CD4-positive, alpha-beta T cell treated with Interleukin-21 for 1 hour (primary cell): ENCODE measurements around the gene GLO1.
A peak's percentile ranks its signal among the peaks of the same experiment; 100 is the strongest.

Experiments used
- DNase-seq: peaks from one replicate; pipeline ENCODE4 v3.0.0-alpha.2; 2020

GLO1 gene

DNA sequence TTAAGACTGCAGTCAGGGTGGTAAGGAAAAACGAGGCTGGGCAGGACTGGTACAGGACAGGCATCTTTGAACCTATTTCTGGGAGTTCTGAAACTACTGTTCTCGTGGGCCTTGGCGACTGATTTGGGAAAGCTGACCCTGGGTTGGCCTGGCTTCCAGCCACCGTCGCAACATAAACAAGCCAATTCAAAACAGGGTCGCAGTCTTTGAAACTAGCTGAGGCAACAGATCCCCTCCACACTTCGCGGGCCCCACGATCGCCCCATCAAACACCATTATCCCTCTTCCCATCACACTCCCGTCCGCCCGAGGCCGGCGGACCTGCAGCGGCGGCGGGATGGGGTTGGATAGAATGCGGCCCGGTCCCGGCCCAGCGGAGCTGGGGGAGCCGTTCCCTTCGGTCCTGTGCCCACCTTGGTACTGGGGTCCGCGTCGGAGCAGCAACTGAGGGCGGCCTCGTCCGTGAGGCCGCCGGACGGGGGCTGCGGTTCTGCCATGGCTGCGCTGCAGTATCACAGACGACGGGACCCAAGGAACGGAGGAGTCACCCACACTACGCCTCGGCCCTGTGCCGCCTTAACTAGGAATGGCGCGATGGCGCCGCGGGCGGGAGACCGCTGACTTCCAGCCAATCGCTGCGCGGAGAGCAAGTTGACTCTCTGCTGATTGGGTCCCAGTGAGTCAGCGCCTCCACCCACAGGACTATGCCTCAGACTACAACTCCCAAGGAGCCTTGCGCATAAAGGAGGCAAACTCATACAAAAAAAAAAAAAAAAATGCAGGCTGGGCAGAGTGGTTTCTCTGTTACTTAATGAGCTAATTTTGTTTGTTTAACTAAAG is at the start of gene GLO1:
GLO1 (minus strand) TSS at position 588 of the 840 bp plus-strand sequence; CDS start at position 497, 91 bp downstream.
- peak; percentile 97 for DNase-seq

DNA sequence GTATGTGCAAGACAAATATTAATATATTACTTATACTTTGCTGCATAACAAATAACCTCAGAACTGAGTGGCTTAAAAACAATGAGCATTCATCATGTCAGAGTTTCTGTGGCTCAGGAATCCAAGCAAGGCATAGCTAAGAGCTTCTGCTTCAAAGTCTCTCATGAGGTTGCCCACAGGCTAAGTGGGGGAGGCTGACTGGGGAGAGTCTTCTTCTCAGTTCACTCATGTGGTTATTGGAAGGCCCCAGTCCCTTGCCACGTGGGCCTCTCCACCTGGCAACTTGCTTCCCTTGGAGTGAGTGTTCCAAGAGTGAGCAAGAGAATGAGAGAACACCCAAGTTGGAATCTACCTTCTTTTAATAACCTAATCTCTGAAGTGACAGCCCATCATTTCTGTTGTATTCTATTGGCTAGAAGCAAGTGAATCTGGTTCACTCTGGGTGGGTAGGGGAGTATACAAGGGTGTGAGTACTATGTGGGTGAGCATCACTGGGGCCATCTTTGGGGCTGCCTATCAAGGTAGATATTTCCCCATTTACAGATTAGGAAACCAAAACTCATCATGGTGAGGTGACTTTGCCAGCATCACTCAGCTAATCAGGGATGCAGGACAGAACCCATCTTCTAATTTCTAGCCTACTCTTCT is 48.1 kb upstream of the GLO1 start:
- DNase-seq: no peak

DNA sequence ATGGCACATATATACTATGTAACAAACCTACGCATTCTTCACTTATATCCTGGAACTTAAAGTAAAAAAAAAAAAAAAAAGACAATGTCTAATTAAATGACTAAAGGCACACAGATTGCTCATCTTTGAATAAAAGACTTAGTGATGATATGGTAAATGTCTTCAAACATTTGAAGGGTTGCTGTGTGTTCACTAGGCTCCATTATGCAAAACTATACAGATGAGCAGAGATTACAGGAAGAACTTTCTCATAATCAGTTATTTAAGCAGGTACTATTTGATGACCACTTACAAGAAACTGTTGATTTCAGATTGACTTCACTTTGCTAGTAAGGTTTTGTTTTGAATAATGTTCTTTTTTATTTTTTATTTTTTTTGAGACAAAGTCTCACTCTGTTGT is 46.5 kb upstream of the GLO1 start:
- DNase-seq: no peak

DNA sequence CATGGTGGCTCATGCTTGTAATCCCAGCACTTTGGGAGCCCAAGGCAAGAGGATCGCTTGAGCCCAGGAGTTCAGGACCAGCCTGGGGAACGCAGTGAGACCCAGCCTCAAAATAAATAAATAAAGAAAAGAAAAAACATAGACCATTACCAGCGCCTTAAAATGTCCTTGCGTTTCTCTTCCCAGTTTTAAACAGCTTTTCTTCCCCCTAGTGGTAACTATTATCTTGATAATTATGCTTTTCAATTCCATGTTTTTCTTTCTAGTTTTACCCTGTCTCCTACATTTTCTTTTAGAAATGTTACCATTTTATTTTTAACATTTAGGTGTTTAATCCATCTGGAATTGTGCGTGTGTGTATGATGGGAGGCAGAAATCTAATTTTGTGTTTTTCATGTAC is 36.6 kb upstream of the GLO1 start:
- no peak for DNase-seq

DNA sequence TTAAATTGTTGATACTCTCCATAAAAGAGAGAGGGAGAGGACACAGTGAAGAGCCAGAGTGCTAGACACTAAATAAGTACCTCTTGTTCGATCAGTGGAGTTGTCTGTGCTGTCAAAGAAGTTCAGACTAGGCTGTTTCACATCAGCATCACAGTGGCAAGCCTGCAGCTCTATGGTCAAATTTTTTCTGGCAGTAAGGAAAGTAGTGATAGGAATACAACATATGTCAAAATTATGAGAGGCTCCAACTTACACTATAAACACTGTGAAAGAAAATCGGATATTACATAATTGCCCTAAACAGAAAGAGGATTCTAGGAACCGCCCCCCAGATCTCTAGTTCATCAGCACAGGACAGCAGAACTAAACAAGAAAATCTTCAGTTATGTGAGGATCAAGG is 35.3 kb upstream of the GLO1 start:
- no peak for DNase-seq

DNA sequence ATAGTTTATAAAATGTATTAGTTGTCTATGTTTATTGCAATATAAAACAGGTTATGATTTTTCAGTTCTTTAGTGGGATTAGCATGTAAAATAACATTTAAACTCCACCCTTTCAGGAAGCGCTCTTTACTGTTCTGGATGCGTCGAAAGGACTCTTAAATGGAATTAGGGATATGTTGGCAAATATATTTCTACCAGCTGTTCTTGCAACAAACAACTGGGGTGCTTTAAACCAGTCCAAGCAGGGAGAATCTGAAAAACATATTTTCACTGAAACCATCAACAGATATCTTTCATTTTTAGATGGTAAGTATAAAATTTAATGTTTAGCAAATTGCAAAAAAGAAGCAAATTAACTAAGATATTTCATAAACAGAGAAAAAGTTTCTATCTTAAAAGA is 34.0 kb upstream of the GLO1 start:
- no peak for DNase-seq

DNA sequence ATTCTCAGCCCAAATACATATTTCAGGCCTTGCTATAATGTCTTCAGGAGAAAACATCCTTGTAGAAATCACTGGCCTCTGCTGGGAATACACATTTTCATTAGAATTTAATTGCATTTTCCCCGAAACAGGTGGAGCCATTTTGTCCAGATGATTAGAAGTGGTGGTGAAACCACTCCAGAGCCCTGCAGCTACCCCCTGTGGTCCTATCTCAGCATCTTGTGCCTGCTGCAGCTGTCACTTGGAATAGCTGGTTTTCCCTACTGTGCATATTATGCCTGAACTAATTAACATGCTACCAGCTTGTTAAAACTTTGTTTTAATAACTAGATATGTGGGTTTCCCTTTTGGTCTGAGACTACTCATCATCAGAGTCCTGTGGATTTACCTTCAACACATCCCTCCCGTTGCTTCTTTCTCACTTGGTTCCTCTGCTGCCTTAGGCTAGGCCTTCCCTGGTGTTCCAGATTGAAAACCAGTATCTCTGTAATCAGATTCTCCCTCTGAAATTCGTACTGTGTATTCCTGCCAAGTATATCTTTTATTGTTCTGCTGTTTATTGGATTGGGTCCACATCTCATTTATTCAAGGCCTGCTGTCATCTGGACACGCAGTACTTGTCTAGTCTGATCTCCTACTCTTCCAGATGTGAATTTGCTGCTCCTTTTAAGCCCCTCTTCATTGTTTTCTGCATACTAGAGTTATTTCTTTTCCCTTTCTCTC is 27.4 kb upstream of the GLO1 start:
- no peak for DNase-seq

DNA sequence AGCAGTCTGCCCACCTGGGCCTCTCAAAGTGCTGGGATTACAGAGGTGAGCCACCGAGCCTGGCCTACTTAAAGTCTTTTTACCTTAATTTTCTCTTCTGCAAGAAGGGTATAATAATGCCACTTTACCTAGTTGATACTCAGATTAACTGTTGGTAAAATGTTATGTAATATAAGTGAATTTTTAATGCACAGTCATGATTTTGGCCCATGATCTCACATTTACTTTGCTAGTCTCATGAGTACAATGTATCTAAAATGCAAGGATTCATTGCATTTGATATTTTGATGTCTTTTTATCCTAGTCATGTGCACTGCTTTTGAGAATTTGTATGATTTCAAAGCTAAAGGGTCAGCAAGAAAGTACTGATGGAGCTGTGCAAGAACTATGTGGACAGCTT is 25.3 kb upstream of the GLO1 start:
- no peak for DNase-seq

DNA sequence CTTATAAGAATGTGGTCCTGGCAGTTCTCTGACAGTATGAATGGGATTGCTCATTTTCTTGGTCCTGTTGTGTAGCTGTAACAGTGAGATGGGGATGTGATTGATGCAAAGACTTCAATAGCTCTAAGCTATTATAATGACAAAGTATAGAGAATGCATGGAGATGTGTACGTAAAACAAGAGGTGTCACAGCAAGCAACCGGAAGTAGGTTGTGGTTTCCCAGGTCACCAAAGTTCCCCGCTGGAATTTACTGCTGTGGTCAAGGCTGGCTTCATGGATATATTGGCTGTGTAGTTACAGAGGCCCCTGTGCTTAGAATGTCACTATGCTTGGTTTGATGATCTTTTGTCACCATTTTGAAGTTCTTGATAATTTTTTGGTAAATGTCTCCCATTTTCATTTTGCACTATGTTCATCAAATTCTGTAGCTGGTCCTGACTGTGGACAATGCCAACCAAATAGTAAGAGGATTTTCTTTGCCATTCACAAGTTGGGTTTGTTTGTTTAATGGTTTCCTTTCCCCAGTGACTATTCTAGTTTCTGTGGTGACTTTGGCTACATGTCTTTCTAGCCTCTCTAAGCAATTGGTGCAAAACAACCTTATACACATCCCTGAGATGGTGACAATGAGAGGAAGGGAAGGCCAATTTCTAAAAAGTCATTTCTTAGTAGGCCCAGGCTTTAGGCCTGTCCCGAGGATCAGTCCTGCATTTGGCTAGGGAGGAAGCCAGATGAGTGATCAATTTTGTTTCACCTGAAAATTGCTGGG is 22.7 kb upstream of the GLO1 start:
- no peak for DNase-seq

DNA sequence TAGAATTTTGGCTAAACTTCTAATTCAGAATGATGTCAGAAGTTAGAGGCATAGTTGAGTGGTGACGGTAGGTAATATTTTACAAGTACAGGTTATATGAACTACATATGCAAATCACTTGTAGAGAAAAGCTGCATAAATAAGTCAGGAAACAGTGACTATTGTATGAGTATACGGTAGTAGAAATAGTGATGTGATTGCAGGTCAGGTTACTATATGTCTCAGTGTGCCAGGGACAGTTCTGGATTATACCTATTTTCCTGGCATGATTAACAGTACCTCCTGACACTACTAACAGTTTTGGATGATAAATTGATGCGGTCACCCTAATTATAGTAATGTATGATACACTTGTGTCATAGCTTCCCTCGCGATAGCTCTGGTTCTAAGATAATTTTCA is 21.4 kb upstream of the GLO1 start:
- DNase-seq: no peak

DNA sequence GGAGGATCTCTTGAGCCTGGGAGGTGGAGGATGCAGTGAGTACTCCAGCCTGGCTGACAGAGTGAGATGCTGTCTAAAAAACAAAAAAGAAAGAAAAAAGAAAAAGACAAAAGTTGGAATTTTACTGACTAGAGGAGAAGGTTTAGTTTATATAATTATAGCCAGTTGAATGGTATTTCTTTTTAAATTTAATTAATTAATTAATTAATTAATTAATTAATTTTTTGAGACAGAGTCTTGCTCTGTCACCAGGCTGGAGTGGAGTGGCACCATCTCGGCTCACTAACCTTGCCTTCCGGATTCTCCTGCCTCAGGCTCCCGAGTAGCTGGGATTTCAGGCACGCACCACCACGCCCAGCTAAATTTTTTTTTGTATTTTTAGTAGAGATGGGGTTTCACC is 20.8 kb upstream of the GLO1 start:
- no peak for DNase-seq

DNA sequence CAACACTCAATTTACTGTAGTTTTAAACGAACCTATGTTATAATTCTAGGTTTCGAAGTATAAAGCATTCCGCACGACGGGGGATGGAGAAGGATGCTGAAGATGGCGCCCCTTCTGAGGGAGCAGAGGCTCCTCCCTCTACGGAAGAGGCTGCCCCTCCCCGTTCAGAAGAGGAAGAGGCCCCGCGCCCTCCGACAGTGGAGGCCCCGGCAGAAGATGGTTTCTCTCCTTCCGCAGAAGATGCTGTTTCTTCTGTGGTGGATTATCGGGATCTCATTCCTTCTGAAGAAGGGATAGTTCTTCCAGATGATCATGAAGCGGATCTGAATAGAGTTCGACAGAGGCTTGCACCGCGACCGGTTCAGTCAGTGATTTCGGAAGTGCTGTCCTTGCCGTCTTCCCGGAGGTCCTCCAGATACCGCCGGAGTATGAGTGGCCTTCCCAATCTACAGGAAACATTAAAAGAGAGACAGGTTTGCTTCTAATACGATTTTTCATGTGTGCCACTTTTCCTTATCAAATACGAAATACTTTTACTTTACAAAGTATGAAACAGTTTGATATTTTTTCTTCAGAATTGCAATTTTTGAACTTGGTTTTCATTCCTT is 19.9 kb upstream of the GLO1 start:
- no peak for DNase-seq

DNA sequence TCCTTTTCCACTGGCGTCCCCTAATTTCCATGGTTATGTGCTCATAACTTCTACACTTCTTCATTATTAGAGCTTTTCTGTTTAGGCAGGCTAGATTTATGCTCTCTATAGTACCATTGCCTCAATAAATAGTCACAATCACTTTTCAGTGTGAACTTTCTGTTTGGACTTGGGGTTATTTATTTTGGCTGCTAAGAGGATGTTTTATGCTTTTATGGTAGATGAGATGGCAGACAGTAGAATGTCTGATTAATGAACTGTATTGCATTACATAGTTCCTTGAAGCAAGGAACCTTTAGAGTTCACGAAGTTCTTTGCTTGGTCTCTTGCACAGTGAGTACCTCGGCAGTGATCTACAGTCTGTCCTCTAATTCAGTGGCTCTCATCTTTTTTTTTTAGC is 19.1 kb upstream of the GLO1 start:
- no peak for DNase-seq

DNA sequence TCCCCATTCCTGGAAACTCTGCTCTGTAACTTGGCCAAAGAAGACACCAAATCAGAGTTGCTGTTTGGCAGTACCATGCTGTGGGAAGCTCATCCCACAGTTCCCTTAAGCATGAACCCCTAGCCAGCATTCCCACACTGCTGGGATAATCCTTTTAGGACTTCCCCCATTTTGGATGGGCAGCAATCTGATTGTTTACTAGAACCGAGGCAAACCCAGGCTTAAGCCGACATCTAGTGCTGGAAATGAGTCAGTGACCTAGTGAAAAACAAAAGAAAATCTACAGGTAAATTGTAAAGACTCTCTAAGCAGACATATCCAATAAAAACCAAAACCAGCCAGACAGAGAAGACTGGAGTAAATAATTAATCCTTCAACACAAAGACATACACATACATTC is 17.4 kb upstream of the GLO1 start:
- no peak for DNase-seq

DNA sequence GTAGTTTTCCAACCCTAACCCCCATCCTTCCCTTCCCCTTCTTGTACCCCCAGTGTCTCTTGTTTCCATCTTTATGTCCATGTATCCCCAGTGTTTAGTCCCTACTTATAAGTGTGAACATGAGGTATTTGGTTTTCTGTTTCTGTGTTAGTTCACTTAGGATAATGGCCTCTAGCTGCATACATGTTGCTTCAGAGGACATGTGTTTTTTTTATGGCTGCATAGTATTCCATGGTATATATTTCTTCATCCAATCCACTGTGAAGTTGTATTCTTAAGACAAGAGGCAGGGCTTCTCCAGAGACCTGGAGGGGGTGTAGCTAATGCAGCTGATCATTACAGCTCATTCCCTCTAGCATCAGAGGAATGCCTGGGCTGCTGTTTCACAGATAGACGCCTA is 16.4 kb upstream of the GLO1 start:
- no peak for DNase-seq

DNA sequence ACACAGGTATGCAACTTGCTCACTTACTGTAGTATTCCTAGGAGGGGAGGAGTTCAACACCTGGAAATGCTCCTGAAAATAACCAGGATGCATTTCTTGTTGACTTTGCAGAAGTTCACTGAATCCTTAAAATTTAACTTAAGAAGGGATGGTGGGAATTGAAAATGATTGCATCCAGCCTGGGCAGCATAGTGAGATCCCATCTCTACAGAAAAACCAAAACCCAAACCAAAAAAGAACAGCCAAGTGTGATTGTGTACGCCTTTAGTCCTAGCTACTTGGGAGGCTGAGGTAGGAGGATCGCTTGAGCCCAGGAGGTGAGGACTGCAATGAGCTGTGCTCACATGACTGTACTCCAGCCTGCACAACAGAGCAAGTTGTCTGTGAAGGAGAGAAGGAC is 13.9 kb upstream of the GLO1 start:
- no peak for DNase-seq

DNA sequence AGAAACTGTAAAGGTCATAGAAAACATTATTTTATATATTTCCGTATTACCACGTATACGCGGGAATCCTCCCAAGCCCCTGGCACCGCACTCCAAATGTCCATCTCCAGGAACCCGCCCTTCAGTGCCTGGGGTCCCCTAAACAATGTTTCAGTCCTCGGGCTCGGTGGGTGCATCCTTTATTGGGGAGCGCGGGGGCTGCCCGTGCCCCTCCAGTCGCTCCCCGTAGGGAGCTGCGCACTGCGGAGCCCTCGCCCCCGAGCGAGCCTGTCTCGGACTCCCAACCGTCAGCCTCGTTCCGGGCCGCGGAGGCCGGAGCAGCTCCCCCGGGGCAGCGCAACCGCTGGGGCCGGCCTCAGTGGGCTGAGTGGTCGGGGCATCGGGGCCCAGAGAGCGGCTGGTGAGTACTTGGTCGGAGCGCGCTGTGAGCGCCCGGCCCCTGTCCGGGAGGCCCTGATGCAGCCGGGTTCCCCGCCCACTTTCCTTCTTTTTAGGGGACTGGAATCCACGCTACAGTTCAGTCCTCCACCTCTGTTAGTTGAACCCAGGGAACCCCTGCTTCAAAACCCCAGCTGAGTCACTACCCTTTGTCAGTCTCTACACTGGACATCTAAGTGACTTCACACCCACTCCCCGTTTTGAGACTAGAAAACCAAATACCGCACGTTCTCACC is 12.2 kb upstream of the GLO1 start, which contains the start of gene DNAH8:
DNAH8 (plus strand) TSS at position 296 of the 674 bp plus-strand sequence. CDS start 7,499 bp downstream, outside the sequence.
- DNase-seq: no peak

DNA sequence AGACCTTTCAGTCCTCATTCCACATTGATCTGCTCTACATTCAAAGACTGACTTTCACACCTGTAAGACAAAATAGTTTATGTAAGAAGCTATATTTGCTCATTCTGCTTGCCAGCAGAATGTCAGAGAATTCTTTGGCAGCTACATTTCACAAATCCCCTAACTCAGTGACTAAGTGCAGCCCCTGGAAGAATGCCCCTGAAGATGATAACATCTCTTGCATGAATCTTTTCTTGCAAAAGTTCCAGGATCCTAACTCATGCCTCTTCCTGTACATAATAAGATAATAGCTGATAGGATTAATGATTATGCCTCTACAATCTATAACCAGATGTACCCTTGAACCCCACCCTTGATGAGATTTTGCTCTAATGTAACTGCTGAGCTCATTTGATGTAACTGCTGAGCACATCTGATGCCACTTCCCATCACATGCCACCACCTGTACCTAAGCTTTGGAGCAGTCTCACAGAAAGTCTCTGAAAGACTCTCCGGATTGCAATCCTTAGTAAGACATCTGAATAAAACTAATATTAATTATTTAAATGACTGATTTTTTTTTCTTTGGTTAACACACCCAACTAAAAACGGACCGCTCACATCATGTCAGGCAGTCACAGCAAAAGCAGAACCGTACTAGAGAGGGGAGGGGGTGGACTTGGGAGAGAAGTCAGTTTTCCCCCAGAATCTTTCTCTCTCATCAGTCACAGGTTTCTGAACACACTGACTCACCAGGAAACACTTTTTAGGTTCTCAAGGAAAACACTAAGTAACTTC is 11.5 kb upstream of the GLO1 start:
- DNase-seq: no peak

DNA sequence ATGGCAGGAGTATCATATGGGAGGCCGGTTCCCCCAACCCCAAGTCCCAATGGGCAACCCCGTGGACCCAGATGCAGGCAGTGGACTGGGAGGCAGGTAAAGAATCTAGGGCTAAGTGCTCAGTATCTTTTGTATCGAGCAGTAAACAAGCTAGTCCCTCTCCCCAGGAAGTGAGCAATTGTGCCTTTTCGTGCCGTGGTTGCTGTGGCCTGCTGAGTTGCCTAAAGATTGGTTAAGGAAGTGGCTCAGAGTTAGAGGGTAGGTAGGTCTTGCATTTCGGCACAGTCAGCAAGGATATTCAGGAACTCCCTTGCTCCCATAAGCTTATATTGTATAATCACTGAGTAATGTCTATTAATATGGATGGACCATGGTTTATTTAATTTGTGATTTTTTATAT is 10.9 kb upstream of the GLO1 start:
- DNase-seq: peak; percentile 52

DNA sequence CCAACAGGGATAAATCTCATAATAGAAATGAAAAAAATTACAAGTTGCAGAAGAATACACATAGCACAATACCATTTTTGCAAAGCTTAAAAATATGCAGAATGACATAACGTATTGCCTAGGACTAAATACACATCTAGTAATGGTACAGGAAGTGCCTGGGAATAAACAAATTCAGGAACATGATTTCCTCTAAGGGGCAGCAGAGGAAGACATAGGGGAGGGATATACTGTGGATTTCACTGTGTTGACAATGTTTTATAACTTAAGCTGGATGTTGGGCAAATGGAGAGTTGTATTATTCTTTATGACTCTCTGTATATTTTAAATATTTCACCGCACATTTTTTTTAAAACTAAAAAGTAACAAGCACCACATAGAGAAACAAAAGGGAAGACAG is 5.6 kb upstream of the GLO1 start:
- DNase-seq: no peak

DNA sequence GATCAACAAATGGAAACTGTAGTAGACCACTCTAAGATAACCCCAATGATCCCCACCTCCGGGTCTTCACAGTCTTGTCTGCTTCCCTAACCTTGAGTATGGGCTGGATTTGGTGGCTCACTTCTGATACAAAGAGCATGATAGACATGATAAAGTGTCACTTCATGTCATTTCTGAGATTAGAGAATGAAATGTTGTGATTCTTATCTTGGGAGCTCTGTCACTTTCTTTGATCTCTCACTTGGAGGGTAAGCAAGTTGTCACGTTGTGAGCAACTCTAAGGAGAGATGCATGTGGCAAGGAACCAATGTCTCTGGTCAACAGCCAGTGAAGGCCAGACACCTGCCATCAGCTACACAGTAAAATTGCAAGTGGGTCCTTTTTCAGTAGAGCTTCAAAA is 3.0 kb upstream of the GLO1 start:
- DNase-seq: no peak
